Spleen (tissue), 11 donors: Measurements from ENCODE around the gene SPG7. TPM values are rescaled to one million over a fixed set of nuclear protein-coding genes. Genes with fewer than 3 reads are reported as not detected.
A peak's percentile ranks its signal among the peaks of the same experiment; 100 is the strongest.

Experiments
- DNase-seq: peaks from one replicate; pipeline ENCODE4 v3.0.0-alpha.2; 2020
- H3K27ac ChIP-seq, 8 donors: fragments of 200-600 bp; sonication (generic) in 7 of 8; 1 replicate in 4 of 8; 2 replicates in 4 of 8; pipeline versions ENCODE4 v1.5.0 to v1.8.0; 2016 to 2021; ENCODE audit warnings: inconsistent platforms in 4 of 8, mild to moderate bottlenecking in 4 of 8, moderate library complexity in 1 of 8
- H3K27me3 ChIP-seq, 7 donors: fragments of 200-600 bp; sonication (generic) in 6 of 7; replicated peaks in 1 of 7; 1 replicate in 4 of 7; 2 replicates in 3 of 7; pipeline versions ENCODE4 v1.5.0 to v1.8.0; 2016 to 2021; ENCODE audit warnings: inconsistent platforms in 3 of 7, mild to moderate bottlenecking in 1 of 7
- H3K36me3 ChIP-seq, 6 donors: fragments of 200-600 bp; sonication (generic) in 5 of 6; 1 replicate in 4 of 6; 2 replicates in 2 of 6; pipeline versions ENCODE4 v1.5.0 to v1.8.0; 2016 to 2021; ENCODE audit warnings: inconsistent platforms in 2 of 6
- H3K4me1 ChIP-seq, 6 donors: fragments of 200-600 bp; sonication (generic) in 5 of 6; 1 replicate in 3 of 6; 2 replicates in 3 of 6; pipeline versions ENCODE4 v1.5.0 to v1.8.0; 2016 to 2021; ENCODE audit warnings: inconsistent platforms in 3 of 6
- H3K4me3 ChIP-seq, 8 donors: fragments of 200-600 bp; sonication (generic) in 7 of 8; 1 replicate in 4 of 8; 2 replicates in 4 of 8; pipeline versions ENCODE4 v1.5.0 to v1.8.0; 2016 to 2021; ENCODE audit warnings: inconsistent platforms in 4 of 8, mild to moderate bottlenecking in 4 of 8, moderate library complexity in 2 of 8
- H3K9me3 ChIP-seq, 8 donors: fragments of 200-600 bp; sonication (generic) in 7 of 8; 1 replicate in 4 of 8; 2 replicates in 4 of 8; pipeline versions ENCODE4 v1.5.0 to v1.8.0; 2016 to 2021; ENCODE audit warnings: inconsistent platforms in 4 of 8
- POLR2A ChIP-seq, 3 donors: fragments of 450-650 bp; IDR thresholded peaks; one replicate each; pipeline ENCODE4 v1.5.1; 2017; ENCODE audit warnings: antibody characterized with exemption in 3 of 3, mild to moderate bottlenecking in 1 of 3
- POLR2AphosphoS5 ChIP-seq, 3 donors: sonication (generic); formaldehyde crosslinking; IDR thresholded peaks; one replicate each; pipeline ENCODE4 v1.5.1; 2017; ENCODE audit warnings: antibody characterized with exemption in 3 of 3
- WGBS, 5 donors: extraction: QIAGEN DNeasy Blood & Tissue Kit in 3 of 5; methylation state at CpG; one replicate each; pipeline versions ENCODE4 v1.1.5 to v1.1.7; 2013 to 2018; 5-methylcytosine and 5-hydroxymethylcytosine counted together
- intact Hi-C: fragments of 100-400 bp; cut with DNase I; formaldehyde crosslinking; loops from one replicate; pipeline ENCODE4 v1.15.0; 2023; ENCODE audit warnings: low total_unique reads
- polyA plus RNA-seq, 3 donors: library from polyadenylated mRNA; stranded (reverse); fragments of 200-250 nt; gene quantifications; one replicate each; pipeline ENCODE4 v1.2.1, GENCODE V29; 2013
- total RNA-seq, 7 donors: library from RNA; depleted of rRNA in 3 of 7; stranded (reverse); fragments of >200 nt in 3 of 7; fragmentation: NEBNext Ultra II Directional in 4 of 7; extraction: Animal tissue kit (Norgen Biotek cat#: 25700) in 4 of 7; gene quantifications; one replicate each; pipeline versions ENCODE4 v1.1.0 to v1.2.1, GENCODE V29; 2016 to 2021
- TF ChIP-seq, protein P1 (sequence below), 11 experiments: fragments of 200-600 bp in 7 of 11; fragments of 450-650 bp in 4 of 11; sonication (generic) in 4 of 11; IDR thresholded peaks in 8 of 11; conservative IDR thresholded peaks in 3 of 11; 1 replicate in 7 of 11; 2 replicates in 4 of 11; pipeline versions ENCODE4 v1.4.0 to v1.8.0; 2016 to 2021; ENCODE audit warnings: antibody characterized with exemption in 11 of 11, inconsistent platforms in 4 of 11, mild to moderate bottlenecking in 1 of 11
- donor health status: healthy with polysubstance abuse.
- donor health status: DM: no; HTN: no; CAD: no; lungs with moderate emphysema.
- donor health status: DM: no; HTN: no; CAD: no.
- donor health status: Bipolar disorder and iron deficiency.
- donor health status: healthy.
- donor health status: DM: no; HTN: no; CAD: no.
- donor health status: DM: yes; HTN: yes; CAD: no.

The SPG7 gene
- total and polyA plus RNA-seq, 10 donors = 64.5 to 260 (median 144) TPM

DNA sequence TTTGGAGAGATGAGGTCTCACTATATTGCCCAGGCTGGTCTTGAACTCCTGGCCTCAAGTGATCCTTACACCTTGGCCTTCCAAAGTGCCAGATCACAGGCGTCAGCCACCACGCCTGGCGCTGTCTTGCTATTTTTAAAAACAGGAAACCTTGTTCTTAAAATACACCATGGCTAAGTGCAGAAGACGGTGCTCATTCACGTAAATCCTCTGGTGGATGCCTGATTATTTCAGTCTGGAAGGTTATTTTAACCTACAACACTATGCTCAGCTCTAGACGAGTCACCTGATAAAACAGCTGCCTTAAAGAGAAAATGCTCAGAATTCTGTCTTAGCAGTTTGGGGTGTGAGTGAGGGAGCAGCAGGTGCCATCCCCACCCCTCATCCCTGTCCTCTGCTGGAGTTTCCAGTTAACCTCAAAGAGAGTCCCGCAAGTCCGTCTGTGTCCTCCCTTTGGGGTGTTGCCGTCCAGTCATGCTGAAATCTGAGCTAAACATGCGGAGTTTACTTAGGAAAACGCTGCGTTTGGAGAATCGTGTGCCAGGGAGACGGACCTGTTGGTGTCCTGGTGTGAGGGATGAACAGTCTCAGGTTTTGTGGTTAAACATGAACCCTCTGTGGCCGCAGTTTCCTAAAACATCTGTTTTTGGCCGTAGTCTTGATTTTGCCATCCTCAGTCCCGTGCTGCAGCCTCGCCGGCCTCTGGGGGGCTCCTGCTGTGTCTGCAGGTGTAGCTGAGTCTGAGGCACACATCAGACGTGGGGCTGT lies 17.1 kb downstream of the SPG7 start:
- H3K4me3 ChIP-seq = no peak overlapping the region
- no peaks in the 10 kb centered on the region for H3K9me3 ChIP-seq
- H3K27me3 ChIP-seq = no peaks in the 10 kb centered on the region
- intact Hi-C loops = no loop called here
- TF ChIP-seq, protein P1, sequence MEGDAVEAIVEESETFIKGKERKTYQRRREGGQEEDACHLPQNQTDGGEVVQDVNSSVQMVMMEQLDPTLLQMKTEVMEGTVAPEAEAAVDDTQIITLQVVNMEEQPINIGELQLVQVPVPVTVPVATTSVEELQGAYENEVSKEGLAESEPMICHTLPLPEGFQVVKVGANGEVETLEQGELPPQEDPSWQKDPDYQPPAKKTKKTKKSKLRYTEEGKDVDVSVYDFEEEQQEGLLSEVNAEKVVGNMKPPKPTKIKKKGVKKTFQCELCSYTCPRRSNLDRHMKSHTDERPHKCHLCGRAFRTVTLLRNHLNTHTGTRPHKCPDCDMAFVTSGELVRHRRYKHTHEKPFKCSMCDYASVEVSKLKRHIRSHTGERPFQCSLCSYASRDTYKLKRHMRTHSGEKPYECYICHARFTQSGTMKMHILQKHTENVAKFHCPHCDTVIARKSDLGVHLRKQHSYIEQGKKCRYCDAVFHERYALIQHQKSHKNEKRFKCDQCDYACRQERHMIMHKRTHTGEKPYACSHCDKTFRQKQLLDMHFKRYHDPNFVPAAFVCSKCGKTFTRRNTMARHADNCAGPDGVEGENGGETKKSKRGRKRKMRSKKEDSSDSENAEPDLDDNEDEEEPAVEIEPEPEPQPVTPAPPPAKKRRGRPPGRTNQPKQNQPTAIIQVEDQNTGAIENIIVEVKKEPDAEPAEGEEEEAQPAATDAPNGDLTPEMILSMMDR (IDR thresholded peaks at IDR 0.05 in 8 of 11, conservative IDR thresholded peaks at IDR 0.05 in 3 of 11) = no peak
- TF ChIP-seq POLR2AphosphoS5 (IDR thresholded peaks at IDR 0.05) = no peak
- TF ChIP-seq POLR2A (IDR thresholded peaks at IDR 0.05) = no peak
- DNase-seq = no peak
- H3K36me3 ChIP-seq = peaks cover 0 to 100% (median 88%) of the 10 kb centered on the region in 6 donors
- WGBS, 5 donors = 54 to 68% (median 61%) methylated on average over 20 of the region's 20 CpGs
- peaks cover 0 to 31% (median 7%) of the 10 kb centered on the region in 6 donors for H3K4me1 ChIP-seq
- H3K27ac ChIP-seq = no peak overlapping the region

DNA sequence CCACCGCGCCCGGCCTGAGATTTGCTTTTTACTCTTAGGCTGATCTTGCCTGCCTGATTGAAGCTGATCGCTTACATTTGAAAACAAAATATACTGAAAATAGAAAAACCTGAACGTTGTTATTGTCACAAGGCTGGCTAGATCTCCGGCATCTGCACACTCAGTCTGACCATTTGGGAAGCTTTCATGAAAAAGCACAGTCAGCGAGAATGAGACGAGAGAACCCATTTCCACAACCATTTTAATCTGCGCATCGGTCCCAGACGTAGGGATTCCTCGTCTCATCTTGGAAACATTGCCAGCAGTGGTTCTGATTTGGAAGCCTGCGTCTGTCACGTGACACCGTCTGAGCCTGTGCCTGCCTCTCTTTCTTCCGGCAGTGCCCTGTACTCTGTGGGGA lies 20.9 kb downstream of the SPG7 start:
- TF ChIP-seq, protein P1 (IDR thresholded peaks at IDR 0.05 in 8 of 11, conservative IDR thresholded peaks at IDR 0.05 in 3 of 11) = no peak
- intact Hi-C loops = no loop called here
- H3K36me3 ChIP-seq = peaks cover 0 to 100% (median 79%) of the 10 kb centered on the region in 6 donors
- H3K4me1 ChIP-seq = peaks cover 5 to 56% (median 30%) of the 10 kb centered on the region in 6 donors
- H3K4me3 ChIP-seq = no peak overlapping the region
- no peaks in the 10 kb centered on the region for H3K9me3 ChIP-seq
- no peak for DNase-seq
- no peaks in the 10 kb centered on the region for H3K27me3 ChIP-seq
- no peak overlapping the region for H3K27ac ChIP-seq
- WGBS, 5 donors = 84 to 91% (median 89%) methylated on average over 16 of the region's 16 CpGs

DNA sequence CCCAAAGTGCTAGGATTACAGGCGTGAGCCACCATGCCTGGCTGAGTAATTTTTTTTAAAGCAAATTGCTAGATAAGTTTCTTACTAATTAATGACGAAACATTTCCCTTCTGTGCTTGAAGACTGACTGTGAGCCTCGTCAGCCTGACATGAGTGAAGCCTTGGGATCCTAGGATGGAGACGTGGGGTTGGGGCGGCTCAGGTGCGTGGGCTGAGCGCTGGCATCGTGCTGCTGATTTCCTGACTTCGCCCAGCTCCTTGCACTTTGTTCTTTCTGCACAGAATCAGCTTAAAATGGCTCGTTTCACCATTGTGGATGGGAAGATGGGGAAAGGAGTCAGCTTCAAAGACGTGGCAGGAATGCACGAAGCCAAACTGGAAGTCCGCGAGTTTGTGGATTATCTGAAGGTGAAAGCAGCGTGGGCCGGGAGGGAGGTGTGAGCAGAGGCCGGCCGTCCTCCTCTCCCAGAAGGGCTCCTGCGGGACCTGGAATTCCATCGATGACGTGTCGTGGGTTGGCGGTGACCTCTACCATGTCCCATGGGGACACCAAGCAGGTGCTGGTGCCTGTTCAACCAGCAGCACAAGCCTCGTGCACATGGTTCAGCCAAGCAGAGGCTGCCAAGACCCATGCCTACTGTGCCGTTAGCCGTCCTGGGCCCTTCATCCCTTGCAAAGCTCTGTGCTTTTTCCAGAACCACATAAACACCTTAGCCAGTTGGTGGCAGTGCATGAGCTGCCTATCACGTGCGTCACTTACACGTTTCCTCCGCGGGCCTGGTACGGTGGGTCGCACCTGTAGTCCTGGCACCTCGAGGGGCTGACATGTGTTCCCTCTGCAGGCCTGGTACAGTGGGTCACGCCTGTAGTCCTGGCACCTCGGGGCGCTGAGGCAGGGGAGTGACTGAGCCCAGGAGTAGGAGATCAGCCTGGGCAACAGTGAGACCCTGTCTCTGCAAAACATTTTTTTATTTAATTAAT lies 22.5 kb downstream of the SPG7 start:
- H3K4me3 ChIP-seq = no peak overlapping the region
- WGBS, 5 donors = 93 to 96% (median 94%) methylated on average over 35 to 37 of the region's 37 CpGs
- TF ChIP-seq POLR2AphosphoS5 (IDR thresholded peaks at IDR 0.05) (peak in 1 of 3 donors; percentile 27), POLR2A (IDR thresholded peaks at IDR 0.05) (no peak)
- intact Hi-C loops = no loop called here
- peaks cover 0 to 100% (median 72%) of the 10 kb centered on the region in 6 donors for H3K36me3 ChIP-seq
- H3K27ac ChIP-seq = no peak overlapping the region
- no peaks in the 10 kb centered on the region for H3K27me3 ChIP-seq
- no peak for DNase-seq
- no peaks in the 10 kb centered on the region for H3K9me3 ChIP-seq
- peaks cover 13 to 56% (median 38%) of the 10 kb centered on the region in 6 donors for H3K4me1 ChIP-seq

DNA sequence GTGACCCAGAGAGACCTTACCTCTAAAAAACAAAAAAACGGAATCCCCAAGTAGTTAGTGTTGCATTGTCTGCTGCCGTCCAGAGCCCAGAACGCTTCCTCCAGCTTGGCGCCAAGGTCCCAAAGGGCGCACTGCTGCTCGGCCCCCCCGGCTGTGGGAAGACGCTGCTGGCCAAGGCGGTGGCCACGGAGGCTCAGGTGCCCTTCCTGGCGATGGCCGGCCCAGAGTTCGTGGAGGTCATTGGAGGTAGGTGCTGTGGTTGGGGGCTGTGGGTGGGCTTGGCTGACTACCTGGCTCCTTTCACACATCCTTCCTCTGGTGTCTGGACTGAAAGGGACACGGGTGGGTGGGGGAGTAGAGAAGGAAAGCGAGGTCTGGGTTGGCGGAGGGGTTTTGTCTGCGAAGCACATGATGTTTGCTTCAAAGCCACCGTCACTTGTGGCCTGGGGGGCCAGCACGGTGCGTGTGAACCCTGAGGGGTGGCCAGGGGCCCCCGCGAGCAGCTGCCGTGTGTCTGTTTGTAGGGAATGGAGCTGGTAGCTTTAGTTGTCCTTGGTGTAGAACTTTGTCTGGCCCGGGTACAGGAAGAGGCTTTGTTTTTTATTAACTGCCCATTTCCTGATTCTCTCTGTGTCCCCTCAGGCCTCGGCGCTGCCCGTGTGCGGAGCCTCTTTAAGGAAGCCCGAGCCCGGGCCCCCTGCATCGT lies 23.8 kb downstream of the SPG7 start:
- H3K4me1 ChIP-seq = peaks cover 13 to 51% (median 36%) of the 10 kb centered on the region in 6 donors
- no peak for DNase-seq
- peak; percentile 11 to 62 (median 54) for TF ChIP-seq POLR2AphosphoS5 (IDR thresholded peaks at IDR 0.05)
- TF ChIP-seq, protein P1 (IDR thresholded peaks at IDR 0.05 in 8 of 11, conservative IDR thresholded peaks at IDR 0.05 in 3 of 11) = no peak
- peak overlapping the region in 1 of 8 donors; percentile 37 for H3K4me3 ChIP-seq
- WGBS, 5 donors = 70 to 78% (median 72%) methylated on average over 31 of the region's 31 CpGs
- H3K9me3 ChIP-seq = no peaks in the 10 kb centered on the region
- intact Hi-C loops = no loop called here
- peaks cover 0 to 98% (median 65%) of the 10 kb centered on the region in 6 donors for H3K36me3 ChIP-seq
- H3K27me3 ChIP-seq = no peaks in the 10 kb centered on the region
- H3K27ac ChIP-seq = peak overlapping the region in 5 of 8 donors; percentile 51 to 81 (median 67)
